NCI-H1048 (cell line): Measurements from ENCODE around the gene SPPL3.
"Not testable (repeated sequence)": the region's sequence is repeated elsewhere in the genome, so short reads cannot be mapped to it uniquely, and the experiment has no call there.

Source experiments
- DNase-seq: peaks from one replicate; lab custom pipeline; 2025; lab: John Stamatoyannopoulos, UW

Gene SPPL3

GRCh38 chr12:120820884-120821510 lies 83.2 kb downstream of the SPPL3 start:
- no peak for DNase-seq

- DNase-seq, result no peak
Measured at GRCh38 chr12:120818416-120818815, 85.7 kb downstream of the SPPL3 start.

DNA sequence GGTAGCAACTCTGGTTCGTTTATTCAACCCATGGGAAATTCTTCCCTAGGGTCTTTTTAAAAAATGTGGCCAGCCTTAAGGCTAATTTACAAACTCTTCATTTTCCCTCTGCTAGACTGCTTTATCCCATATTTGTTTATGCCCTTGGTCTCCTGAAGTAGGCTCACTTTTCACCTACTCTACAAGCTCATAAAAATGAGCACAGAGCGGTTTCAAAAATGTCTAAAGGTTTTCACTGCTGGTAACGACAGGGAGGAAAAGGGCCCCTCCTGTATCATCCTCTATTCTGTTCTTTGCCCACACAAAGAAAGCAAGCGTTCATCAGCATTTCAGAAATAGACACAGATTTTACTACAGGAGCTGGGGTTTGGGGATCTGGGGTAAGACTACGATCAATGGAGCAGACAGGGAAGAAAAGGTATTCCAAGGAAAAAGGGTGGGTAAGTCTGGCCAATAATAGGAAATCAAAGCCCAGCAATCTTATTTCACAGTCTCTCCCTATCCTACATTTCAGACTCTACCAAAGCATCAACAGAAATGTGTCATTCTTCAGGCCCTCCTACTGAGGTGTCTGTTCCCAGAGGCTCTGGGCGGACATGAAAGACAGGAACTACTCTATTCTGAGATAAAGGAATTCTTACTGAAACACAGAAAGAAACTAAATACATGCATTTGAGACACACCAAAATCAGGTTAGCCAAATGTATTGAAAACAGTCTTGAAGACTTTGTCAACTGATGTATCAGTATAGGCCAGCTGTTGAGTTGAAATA lies 86.4 kb downstream of the SPPL3 start:
- no peak for DNase-seq

DNA sequence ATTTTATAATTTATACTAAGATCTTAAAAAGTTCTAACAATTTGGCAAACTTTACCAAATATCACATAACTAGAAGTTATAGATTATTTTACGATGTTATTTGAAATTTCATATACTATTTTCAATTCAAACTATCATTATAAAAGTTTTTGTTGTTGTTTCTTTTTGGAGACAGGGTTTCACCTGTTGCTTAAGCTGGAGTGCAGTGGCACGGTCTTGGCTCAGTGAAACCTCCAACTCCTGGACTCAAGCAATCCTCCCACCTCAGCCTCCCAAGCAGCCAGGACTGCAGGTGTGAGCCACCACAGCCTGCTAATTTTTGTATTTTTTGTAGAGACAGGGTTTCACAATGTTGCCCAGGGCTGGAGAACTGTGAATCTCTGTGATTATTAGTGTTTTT lies 87.8 kb downstream of the SPPL3 start:
- no peak for DNase-seq

DNA sequence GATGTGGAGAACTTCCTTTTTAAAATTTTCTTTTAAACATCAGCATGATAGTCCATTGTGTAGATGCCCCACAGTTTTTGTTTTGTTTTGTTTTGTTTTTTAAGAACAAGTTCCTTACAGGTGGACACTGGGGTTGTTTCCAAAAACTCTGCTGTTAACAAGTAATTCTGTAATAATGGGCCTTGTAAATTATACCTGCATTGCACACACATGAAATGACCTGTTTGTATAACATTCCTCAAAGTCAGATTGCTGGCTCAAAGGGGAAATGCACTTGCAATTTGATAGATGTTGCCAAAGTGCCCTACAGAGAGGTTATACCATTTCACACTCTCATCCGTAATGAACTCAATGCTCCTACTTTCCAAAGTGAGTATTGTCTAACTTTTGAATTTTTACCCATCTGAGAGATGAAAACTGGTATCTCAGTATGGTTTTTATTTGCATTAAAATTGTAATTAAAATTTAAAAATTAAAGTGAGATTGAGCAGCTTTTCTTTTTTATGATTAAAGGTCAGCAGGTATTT lies 89.2 kb downstream of the SPPL3 start:
- no peak for DNase-seq

DNA sequence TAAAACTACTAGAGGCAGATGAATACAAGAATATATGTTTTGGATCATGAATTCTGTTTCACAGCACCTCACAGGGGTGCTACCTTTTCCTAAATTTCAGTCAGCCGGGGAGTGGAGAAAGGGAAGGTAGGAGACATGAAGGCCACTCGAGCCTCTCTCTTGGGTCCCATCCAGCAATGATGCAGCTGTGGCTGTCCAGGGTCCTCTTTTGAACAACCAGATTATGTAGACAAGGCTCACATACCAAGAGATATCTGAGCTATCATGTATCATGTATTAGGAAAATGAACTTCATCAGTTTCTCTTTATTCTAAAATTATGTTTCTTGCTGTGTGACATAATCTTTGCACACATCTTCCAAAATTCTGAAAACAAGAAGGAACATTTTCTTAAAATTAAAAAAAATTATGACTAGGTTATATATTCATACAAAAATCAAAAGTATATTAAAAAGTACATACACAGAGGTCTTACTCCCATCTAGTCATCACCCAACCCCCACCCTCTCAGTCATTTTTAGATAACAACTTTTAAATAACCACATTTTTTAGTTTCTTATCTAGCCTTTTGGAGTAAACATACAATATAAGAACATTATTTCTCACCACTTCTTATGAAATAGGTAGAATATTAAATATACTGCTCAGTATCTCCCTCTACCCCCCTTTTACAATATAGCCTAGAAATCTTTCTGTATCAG lies 89.8 kb downstream of the SPPL3 start:
- DNase-seq, result no peak

- DNase-seq, result no peak
Measured at GRCh38 chr12:120813588-120814153, 90.5 kb downstream of the SPPL3 start.

DNA sequence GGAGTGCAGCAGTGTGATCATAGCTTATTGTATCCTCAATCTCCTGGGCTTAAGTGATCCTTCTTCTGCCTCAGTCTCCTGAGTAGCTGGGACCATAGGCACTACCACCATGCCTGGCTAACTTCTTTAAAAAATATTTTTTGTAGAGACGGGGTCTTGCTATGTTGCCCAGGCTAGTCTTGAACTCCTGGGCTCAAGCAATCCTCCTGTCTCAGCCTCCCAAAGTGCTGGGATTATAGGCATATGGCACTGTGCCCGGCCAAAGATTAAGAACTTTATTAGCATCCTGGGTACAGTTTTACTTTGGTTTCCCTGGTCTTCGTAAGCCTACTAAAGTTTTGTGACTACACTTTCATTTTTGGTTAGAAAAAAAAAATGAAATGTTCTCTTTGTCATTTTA lies 94.1 kb downstream of the SPPL3 start:
- DNase-seq, result no peak

GRCh38 chr12:120804428-120804827 lies 99.7 kb downstream of the SPPL3 start:
- no peak for DNase-seq

DNA sequence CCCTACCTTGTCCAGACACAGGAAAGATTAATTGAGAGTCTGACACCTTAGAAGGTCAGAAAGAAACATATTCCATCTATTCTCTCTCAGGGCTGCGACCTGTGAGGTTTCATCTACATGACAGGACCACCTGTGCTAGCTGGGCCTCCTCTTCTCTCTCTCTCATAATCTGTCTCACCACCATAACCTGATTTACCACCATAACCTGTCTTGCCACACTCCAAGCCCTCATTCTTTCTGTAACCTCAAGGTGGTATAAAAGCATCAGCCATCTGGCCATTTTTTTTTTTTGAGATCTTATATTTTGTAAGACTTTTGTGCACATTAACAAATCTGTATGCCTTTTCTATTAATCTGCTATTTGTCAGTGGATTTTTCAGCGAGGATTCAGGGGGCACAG lies 103.0 kb downstream of the SPPL3 start:
- DNase-seq, result no peak

- no peak for DNase-seq
Measured at GRCh38 chr12:120800665-120801064, 103.5 kb downstream of the SPPL3 start.

DNA sequence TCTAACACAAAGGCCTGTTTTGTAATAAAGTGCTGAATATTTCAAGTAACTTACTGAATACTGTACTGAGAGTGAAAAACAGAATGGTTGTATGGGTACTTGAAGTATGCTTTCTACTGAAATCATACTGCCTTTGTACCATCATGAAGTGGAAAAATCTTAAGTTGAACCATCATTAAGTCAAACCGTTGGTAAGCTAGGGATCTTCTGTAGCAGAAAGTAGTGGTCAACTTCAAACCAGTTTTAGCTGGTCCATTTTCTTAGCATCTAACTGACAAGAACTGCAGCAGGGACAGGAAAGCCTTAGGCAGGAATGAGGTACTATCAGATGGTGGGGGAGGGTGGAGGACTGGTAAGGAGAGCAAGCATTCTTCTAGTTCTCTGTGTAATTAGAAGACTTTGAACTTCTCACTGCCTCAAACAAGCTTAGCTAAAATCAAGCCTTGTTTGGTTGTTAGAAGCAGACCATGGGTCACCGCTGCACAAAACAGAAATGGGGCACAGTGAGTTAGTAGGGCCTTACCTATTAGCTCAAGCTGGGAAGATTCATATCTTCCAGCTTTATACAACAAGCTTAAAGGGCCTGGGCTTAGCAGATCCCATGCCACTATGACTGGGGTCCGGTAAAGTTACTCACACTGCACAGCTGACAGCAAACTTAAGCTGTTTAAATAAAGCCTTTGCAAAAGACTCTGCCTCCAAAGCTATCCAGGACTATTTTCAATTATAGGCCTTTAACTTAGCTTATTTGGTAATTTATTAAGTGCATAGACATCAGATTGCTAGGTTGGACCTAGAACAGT lies 104.7 kb downstream of the SPPL3 start:
- DNase-seq, result no peak

GRCh38 chr12:120798696-120799095 lies 105.5 kb downstream of the SPPL3 start:
- DNase-seq, result no peak

DNA sequence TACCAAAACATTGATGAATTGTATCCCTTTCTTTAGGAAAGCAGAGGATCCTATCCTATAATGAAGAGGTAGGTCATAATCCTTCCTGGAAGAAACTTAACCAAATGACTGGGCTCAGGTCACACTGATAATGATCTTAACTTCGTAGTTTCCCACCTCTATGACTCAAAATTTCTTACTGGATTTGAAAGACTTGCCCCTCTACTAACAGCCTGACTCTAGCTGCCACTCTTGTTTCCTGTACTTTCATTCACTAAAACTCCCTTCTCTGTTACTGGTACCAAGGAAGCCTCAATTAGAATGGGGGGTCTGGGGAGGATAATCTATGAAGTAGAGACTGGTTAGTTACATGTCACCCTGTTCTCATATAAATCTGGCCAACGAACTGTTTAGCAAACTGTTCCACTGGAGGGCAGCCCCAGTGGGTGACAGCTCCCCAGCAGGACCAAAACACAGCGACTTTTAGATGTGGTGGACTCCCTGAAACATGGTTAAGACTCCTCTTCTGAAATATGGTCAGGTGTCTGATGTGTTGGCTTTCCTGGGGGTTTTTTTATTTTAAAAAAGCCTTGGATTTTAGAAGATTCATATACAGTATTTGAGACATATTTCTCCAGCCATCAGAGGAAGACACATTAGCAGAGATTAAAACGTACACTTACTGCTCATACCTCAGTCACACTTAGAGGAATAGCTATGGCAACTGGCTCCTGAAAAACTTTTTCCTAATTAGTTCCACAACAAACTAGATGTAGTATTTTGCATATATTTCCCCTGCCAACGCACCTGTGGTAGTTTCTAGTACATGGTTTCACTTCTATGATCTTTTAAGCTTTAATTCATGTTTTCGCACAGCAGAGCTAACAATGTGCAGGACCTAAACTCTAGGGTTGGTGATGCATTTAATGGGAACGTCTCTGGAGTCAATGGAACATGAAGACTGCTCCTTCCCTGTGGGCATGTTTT lies 106.2 kb downstream of the SPPL3 start:
- DNase-seq, result no peak

DNA sequence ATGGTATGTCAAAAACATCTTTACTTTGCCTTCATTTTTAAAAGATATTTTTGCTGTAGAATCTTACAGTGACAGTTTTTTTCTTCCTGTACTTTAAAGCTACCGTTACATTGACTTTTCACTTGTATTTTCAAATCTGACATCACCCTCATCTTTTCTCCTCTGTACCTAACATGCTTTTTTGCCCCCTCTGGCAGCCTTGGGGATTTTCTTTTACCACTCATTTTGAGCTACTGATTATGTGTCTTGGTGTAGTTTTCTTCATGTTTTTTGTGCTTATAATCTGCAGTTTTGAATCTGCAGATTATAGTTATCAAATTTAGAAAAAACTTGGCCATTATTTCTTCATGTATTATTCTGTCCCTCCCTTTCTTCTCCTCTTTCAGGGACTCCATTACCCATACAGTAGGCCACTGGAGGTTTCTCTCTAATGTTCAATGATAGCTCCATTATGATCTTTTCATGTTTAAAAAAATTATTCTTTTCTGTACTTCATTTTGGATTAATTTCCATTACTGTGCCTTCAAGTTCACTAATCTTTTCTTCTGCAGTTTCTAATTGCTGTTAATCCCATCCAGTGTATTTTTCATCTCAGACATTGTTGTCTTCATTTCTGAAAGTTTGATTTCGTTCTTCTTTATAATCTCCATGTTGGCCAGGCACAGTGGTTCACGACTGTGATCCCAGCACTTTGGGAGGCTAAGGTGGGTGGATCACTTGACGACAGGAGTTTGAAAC lies 108.5 kb downstream of the SPPL3 start:
- DNase-seq, result no peak

DNA sequence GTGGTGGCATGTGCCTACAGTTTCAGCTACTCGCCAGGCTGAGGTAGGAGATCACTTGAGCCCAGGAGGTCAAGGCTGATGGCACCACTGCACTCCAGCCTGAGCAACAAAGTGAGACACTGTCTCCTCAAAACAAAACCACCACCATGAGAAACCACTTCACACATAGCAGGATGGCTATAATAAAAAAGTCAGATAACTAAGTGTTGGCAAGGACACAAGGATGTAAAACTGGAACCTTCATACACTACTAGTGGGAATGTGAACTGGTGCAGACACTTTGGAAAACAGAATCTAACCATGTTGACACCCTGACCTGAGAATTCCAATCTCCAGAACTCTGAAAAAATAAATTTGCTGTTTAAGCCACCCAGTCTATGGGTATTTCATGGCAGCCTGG lies 110.8 kb downstream of the SPPL3 start:
- DNase-seq, result no peak

DNA sequence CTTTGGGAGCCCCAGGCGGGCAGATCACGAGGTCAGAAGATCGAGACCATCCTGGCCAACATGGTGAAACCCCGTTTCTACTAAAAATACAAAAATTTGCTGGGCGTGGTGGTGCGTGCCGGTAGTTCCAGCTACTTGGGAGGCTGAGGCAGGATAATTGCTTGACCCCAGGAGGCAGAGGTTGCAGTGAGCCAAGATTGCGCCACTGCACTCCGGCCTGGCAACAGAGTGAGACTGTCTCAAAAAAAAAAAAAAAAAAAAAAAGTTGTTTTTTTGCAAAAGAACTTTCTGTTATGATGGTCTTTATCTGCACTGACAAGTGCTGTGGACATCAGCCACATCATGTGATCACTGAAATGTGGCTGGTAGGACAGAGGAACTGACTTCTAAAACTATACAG lies 111.7 kb downstream of the SPPL3 start:
- not testable (repeated sequence) for DNase-seq

GRCh38 chr12:120791669-120792176 lies 112.4 kb downstream of the SPPL3 start:
- no peak for DNase-seq

GRCh38 chr12:120790114-120790513 lies 114.0 kb downstream of the SPPL3 start:
- DNase-seq, result no peak

DNA sequence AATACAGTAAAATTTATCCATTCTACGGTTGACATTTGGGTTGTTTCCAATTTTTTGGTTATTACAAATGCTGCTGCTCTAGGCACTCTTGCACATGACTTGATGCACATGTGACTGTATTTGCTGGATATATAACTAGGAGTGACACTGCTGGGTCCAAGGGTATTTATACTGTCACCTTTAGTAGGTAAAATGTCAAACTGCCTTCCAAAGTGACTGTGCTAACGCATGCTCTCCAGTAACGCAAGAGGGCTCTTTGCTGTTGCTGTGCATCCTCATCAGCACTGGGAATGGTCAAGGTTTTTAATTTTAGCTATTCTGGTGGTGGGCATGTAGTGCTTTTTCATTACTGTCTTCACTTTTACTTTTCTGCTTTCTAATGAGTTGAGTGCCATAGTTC lies 116.3 kb downstream of the SPPL3 start:
- no peak for DNase-seq
